Neuronal stem cell (in vitro differentiated cells): Measurements from ENCODE around the gene RADIL.
A peak's percentile ranks its signal among the peaks of the same experiment; 100 is the strongest.

Experiments used
- DNase-seq: peaks from one replicate; pipeline ENCODE4 v3.0.0-alpha.2; 2013; ENCODE audit warnings: low spot score
- H2AFZ ChIP-seq: one replicate; pipeline ENCODE4 v1.6.1; 2013; ENCODE audit warnings: mild to moderate bottlenecking, low read length, inconsistent platforms
- H2AK5ac ChIP-seq: 2 replicates; pipeline ENCODE4 v1.6.1; 2013; ENCODE audit warnings: low read depth, mild to moderate bottlenecking, inconsistent platforms, low read length, moderate library complexity, mixed read lengths
- H2BK120ac ChIP-seq: 2 replicates; pipeline ENCODE4 v1.6.1; 2013; ENCODE audit warnings: low read depth, mild to moderate bottlenecking, inconsistent platforms, low read length, moderate library complexity, mixed read lengths
- H2BK12ac ChIP-seq: one replicate; pipeline ENCODE4 v1.6.1; 2013; ENCODE audit warnings: low read length, inconsistent platforms
- H2BK15ac ChIP-seq: 2 replicates; pipeline ENCODE4 v1.6.1; 2013; ENCODE audit warnings: mild to moderate bottlenecking, low read length, inconsistent platforms, mixed read lengths
- H2BK5ac ChIP-seq: one replicate; pipeline ENCODE4 v1.6.1; 2013; ENCODE audit warnings: inconsistent platforms, mild to moderate bottlenecking, low read length, moderate library complexity
- H3K14ac ChIP-seq: one replicate; pipeline ENCODE4 v1.6.1; 2013; ENCODE audit warnings: low read length, inconsistent platforms
- H3K18ac ChIP-seq: 2 replicates; pipeline ENCODE4 v1.6.1; 2013; ENCODE audit warnings: low read length, inconsistent platforms
- H3K23ac ChIP-seq: 2 replicates; pipeline ENCODE4 v1.6.1; 2013; ENCODE audit warnings: low read depth, mild to moderate bottlenecking, mixed read lengths, low read length, inconsistent platforms; ENCODE audit not compliant: poor library complexity
- H3K27ac ChIP-seq: replicated peaks from 3 replicates; pipeline ENCODE4 v1.5.1; 2013; ENCODE audit warnings: low read length, inconsistent platforms
- H3K27me3 ChIP-seq, 3 experiments: 2 replicates each; pipeline ENCODE4 v1.6.1; 2013; ENCODE audit warnings: low read length in 3 of 3, mild to moderate bottlenecking in 2 of 3, inconsistent platforms in 1 of 3, low read depth in 1 of 3, mixed read lengths in 1 of 3, moderate library complexity in 1 of 3; ENCODE audit not compliant: control insufficient read depth in 3 of 3, insufficient read depth in 3 of 3
- H3K36me3 ChIP-seq, 2 donors: replicated peaks in 1 of 2; 2 replicates each; pipeline ENCODE4 v1.6.1; 2013; ENCODE audit warnings: low read length in 2 of 2; ENCODE audit not compliant: control insufficient read depth in 2 of 2, insufficient read depth in 2 of 2
- H3K4ac ChIP-seq: 2 replicates; pipeline ENCODE4 v1.6.1; 2013; ENCODE audit warnings: inconsistent platforms, mild to moderate bottlenecking, low read length, moderate library complexity
- H3K4me1 ChIP-seq, 2 donors: 1 replicate in 1 of 2; 2 replicates in 1 of 2; pipeline ENCODE4 v1.6.1; 2013; ENCODE audit warnings: low read length in 2 of 2, low read depth in 1 of 2; ENCODE audit not compliant: control insufficient read depth in 2 of 2, insufficient read depth in 1 of 2
- H3K4me2 ChIP-seq: one replicate; pipeline ENCODE4 v1.6.1; 2013; ENCODE audit warnings: mild to moderate bottlenecking, low read length, inconsistent platforms; ENCODE audit not compliant: insufficient read depth, poor library complexity, severe bottlenecking
- H3K4me3 ChIP-seq, 2 donors: 2 replicates each; pipeline ENCODE4 v1.5.1; 2013; ENCODE audit warnings: low read length in 2 of 2, mild to moderate bottlenecking in 2 of 2, inconsistent platforms in 1 of 2, moderate library complexity in 1 of 2
- H3K79me1 ChIP-seq: one replicate; pipeline ENCODE4 v1.6.1; 2013; ENCODE audit warnings: low read depth, mild to moderate bottlenecking, inconsistent platforms, low read length, moderate library complexity
- H3K9ac ChIP-seq: one replicate; pipeline ENCODE4 v1.6.1; 2013; ENCODE audit warnings: mild to moderate bottlenecking, low read depth, low read length, inconsistent platforms; ENCODE audit not compliant: poor library complexity
- H3K9me3 ChIP-seq, 2 donors: replicated peaks in 1 of 2; 2 replicates each; pipeline versions ENCODE3 to v1.6.1; 2013; ENCODE audit warnings: low read length in 2 of 2, mild to moderate bottlenecking in 2 of 2, inconsistent platforms in 1 of 2, low read depth in 1 of 2, mixed read lengths in 1 of 2, moderate library complexity in 1 of 2; ENCODE audit not compliant: control insufficient read depth in 2 of 2, insufficient read depth in 1 of 2
- H4K8ac ChIP-seq: one replicate; pipeline ENCODE4 v1.6.1; 2013; ENCODE audit warnings: low read depth, mild to moderate bottlenecking, inconsistent platforms, low read length, moderate library complexity
- H4K91ac ChIP-seq: one replicate; pipeline ENCODE4 v1.6.1; 2013; ENCODE audit warnings: low read length, low read depth, mild to moderate bottlenecking, inconsistent platforms; ENCODE audit not compliant: poor library complexity
- WGBS, 2 donors: extraction: QIAGEN DNeasy Blood & Tissue Kit; methylation state at CpG; one replicate each; pipeline ENCODE4 v1.1.7; 2013; ENCODE audit warnings: missing lambda C conversion rate in 2 of 2, mixed read lengths in 1 of 2; ENCODE audit not compliant: insufficient read length in 2 of 2, insufficient replicate concordance in 1 of 2; ENCODE audit errors: extremely low coverage in 2 of 2; 5-methylcytosine and 5-hydroxymethylcytosine counted together

Gene RADIL

GRCh38 chr7:4873071-4873944, 10.2 kb downstream of the RADIL start:
- no peak overlapping the region for H2BK120ac ChIP-seq
- H3K4ac ChIP-seq = no peak overlapping the region
- H3K27ac ChIP-seq = no peak overlapping the region

GRCh38 chr7:4871930-4872675, 11.4 kb downstream of the RADIL start:
- Histone ChIP-seq H2BK12ac (no peak overlapping the region), H3K4me3 (no peak overlapping the region), H2AFZ (no peak overlapping the region), H3K23ac (no peak overlapping the region), H2AK5ac (peak overlapping the region; percentile 56), H3K4me1 (no peaks in the 10 kb centered on the region), H3K9ac (no peak overlapping the region), H3K4me2 (no peak overlapping the region), H3K36me3 (peaks cover 2 to 26% of the 10 kb centered on the region in 2 donors), H3K18ac (peak overlapping the region; percentile 38), H3K79me1 (no peaks in the 10 kb centered on the region), H3K4ac (no peak overlapping the region), H2BK15ac (no peak overlapping the region), H3K9me3 (peaks cover 3 to 6% of the 10 kb centered on the region in 2 donors), H3K27ac (no peak overlapping the region), H4K91ac (no peak overlapping the region), H2BK5ac (no peak overlapping the region), H3K14ac (no peak overlapping the region), H2BK120ac (no peak overlapping the region), H4K8ac (no peak overlapping the region), H3K27me3 (no peaks in the 10 kb centered on the region)
- no CpG with 5 or more reads among the region's 19 CpGs for WGBS, 2 donors
- no peak for DNase-seq

More at GRCh38 chr7:4873071-4873944, 10.2 kb downstream of the RADIL start:
- Histone ChIP-seq H3K4me1 (no peaks in the 10 kb centered on the region), H3K23ac (no peak overlapping the region), H3K9me3 (peaks cover 1 to 2% of the 10 kb centered on the region in 2 donors), H3K14ac (peak overlapping the region; percentile 56), H4K8ac (peak overlapping the region; percentile 43), H3K9ac (peak overlapping the region; percentile 30), H3K4me3 (no peak overlapping the region), H2AFZ (no peak overlapping the region), H2BK12ac (no peak overlapping the region), H3K27me3 (no peaks in the 10 kb centered on the region), H2BK5ac (peak overlapping the region; percentile 5), H2AK5ac (peak overlapping the region; percentile 28), H3K18ac (peak overlapping the region; percentile 11), H3K36me3 (peaks cover 4 to 36% of the 10 kb centered on the region in 2 donors), H3K79me1 (no peaks in the 10 kb centered on the region), H4K91ac (no peak overlapping the region), H2BK15ac (no peak overlapping the region), H3K4me2 (no peak overlapping the region)
- no CpG with 5 or more reads among the region's 31 CpGs for WGBS, 2 donors
- DNase-seq = no peak

- no CpG with 5 or more reads among the region's 23 CpGs for WGBS, 2 donors
Measured at GRCh38 chr7:4871056-4871680, 12.3 kb downstream of the RADIL start.

More at GRCh38 chr7:4871056-4871680, 12.3 kb downstream of the RADIL start:
- DNase-seq = no peak
- no peak overlapping the region for H4K8ac ChIP-seq
- peak overlapping the region; percentile 49 for H3K18ac ChIP-seq
- peaks cover 2 to 19% of the 10 kb centered on the region in 2 donors for H3K36me3 ChIP-seq
- H3K4me3 ChIP-seq = no peak overlapping the region
- H2AFZ ChIP-seq = no peak overlapping the region
- no peak overlapping the region for H2BK5ac ChIP-seq
- H3K79me1 ChIP-seq = no peaks in the 10 kb centered on the region
- no peak overlapping the region for H3K14ac ChIP-seq
- no peaks in the 10 kb centered on the region for H3K27me3 ChIP-seq
- H4K91ac ChIP-seq = no peak overlapping the region
- H3K23ac ChIP-seq = peak overlapping the region; percentile 1
- no peak overlapping the region for H2AK5ac ChIP-seq
- H3K9ac ChIP-seq = peak overlapping the region; percentile 1
- H3K4ac ChIP-seq = no peak overlapping the region
- H2BK120ac ChIP-seq = no peak overlapping the region
- no peak overlapping the region for H3K27ac ChIP-seq
- H3K4me2 ChIP-seq = no peak overlapping the region
- no peaks in the 10 kb centered on the region for H3K4me1 ChIP-seq
- H2BK12ac ChIP-seq = no peak overlapping the region
- H2BK15ac ChIP-seq = no peak overlapping the region
- H3K9me3 ChIP-seq = peaks cover 3 to 8% of the 10 kb centered on the region in 2 donors
